HepG2 (cell line): ENCODE results near the gene GPR17. TPM values are rescaled to one million over a fixed set of nuclear protein-coding genes. Genes with fewer than 3 reads are reported as not detected.
A peak's percentile ranks its signal among the peaks of the same experiment; 100 is the strongest.

Experiments
- ARHGAP35 ChIP-seq: sonication (generic); formaldehyde crosslinking; IDR thresholded peaks from 2 replicates; pipeline ENCODE4 v1.9.0; 2022; ENCODE audit warnings: mild to moderate bottlenecking, inconsistent platforms, moderate library complexity, missing genetic modification reagents, borderline replicate concordance
- GATAD1 ChIP-seq: IDR thresholded peaks from 2 replicates; pipeline ENCODE4 v1.6.1; 2016; ENCODE audit warnings: missing genetic modification reagents, missing compliant biosample characterization
- HOXA5 ChIP-seq: sonication (generic); formaldehyde crosslinking; IDR thresholded peaks from 2 replicates; pipeline ENCODE4 v1.4.0; 2020; ENCODE audit warnings: missing genetic modification reagents
- MAFG ChIP-seq: sonication (generic); formaldehyde crosslinking; IDR thresholded peaks from 2 replicates; pipeline ENCODE4 v1.5.1; 2020; ENCODE audit warnings: mild to moderate bottlenecking, missing genetic modification reagents
- MIER2 ChIP-seq: IDR thresholded peaks from 2 replicates; pipeline ENCODE4 v1.6.1; 2016; ENCODE audit warnings: missing biosample characterization, missing genetic modification reagents
- MYNN ChIP-seq: sonication (generic); formaldehyde crosslinking; IDR thresholded peaks from 2 replicates; pipeline ENCODE4 v1.4.0; 2020; ENCODE audit warnings: mild to moderate bottlenecking, low read depth, missing genetic modification reagents
- NCOA1 ChIP-seq: sonication (generic); formaldehyde crosslinking; IDR thresholded peaks from 2 replicates; pipeline ENCODE4 v1.9.0; 2021; ENCODE audit warnings: missing genetic modification reagents
- RBM22 ChIP-seq: fragments of 200-400 bp; formaldehyde crosslinking; optimal IDR thresholded peaks from 2 replicates; pipeline ENCODE3; 2017; ENCODE audit warnings: mild to moderate bottlenecking, low read length, moderate library complexity
- SMAD9 ChIP-seq: sonication (generic); formaldehyde crosslinking; IDR thresholded peaks from 2 replicates; pipeline ENCODE4 v1.5.1; 2020; ENCODE audit warnings: mild to moderate bottlenecking, missing genetic modification reagents
- SNAI1 ChIP-seq: sonication (generic); formaldehyde crosslinking; IDR thresholded peaks from 2 replicates; pipeline ENCODE4 v1.5.0; 2020; ENCODE audit warnings: mild to moderate bottlenecking, missing genetic modification reagents, borderline replicate concordance
- SP4 ChIP-seq: sonication (generic); formaldehyde crosslinking; IDR thresholded peaks from 2 replicates; pipeline ENCODE4 v1.8.1; 2023; ENCODE audit warnings: mild to moderate bottlenecking, missing genetic modification reagents
- ZMYM3 ChIP-seq: sonication (generic); formaldehyde crosslinking; IDR thresholded peaks from 2 replicates; pipeline ENCODE4 v1.5.1; 2020; ENCODE audit warnings: mild to moderate bottlenecking, missing genetic modification reagents
- ZNF160 ChIP-seq: sonication (generic); formaldehyde crosslinking; IDR thresholded peaks from 2 replicates; pipeline ENCODE4 v1.8.0; 2022; ENCODE audit warnings: mild to moderate bottlenecking, inconsistent platforms, missing genetic modification reagents
- ZNF251 ChIP-seq: sonication (generic); formaldehyde crosslinking; IDR thresholded peaks from 2 replicates; pipeline ENCODE4 v1.9.0; 2021; ENCODE audit warnings: mild to moderate bottlenecking, missing genetic modification reagents
- ZNF292 ChIP-seq: sonication (generic); formaldehyde crosslinking; IDR thresholded peaks from 2 replicates; pipeline ENCODE4 v1.8.1; 2022; ENCODE audit warnings: mild to moderate bottlenecking, low read depth, missing genetic modification reagents, borderline replicate concordance
- ZNF564 ChIP-seq: sonication (generic); formaldehyde crosslinking; IDR thresholded peaks from 2 replicates; pipeline ENCODE4 v1.8.1; 2023; ENCODE audit warnings: mild to moderate bottlenecking, missing genetic modification reagents
- ZNF619 ChIP-seq: sonication (generic); formaldehyde crosslinking; IDR thresholded peaks from 2 replicates; pipeline ENCODE4 v1.4.0; 2020; ENCODE audit warnings: mild to moderate bottlenecking, missing genetic modification reagents
- ZNF678 ChIP-seq: sonication (generic); formaldehyde crosslinking; IDR thresholded peaks from 2 replicates; pipeline ENCODE4 v1.4.0; 2020; ENCODE audit warnings: mild to moderate bottlenecking, missing genetic modification reagents
- ZNF841 ChIP-seq: sonication (generic); formaldehyde crosslinking; IDR thresholded peaks from 2 replicates; pipeline ENCODE4 v1.8.1; 2023; ENCODE audit warnings: missing genetic modification reagents, borderline replicate concordance
- polyA plus RNA-seq, 8 experiments: library from polyadenylated mRNA; depleted of rRNA in 3 of 8; stranded (reverse) in 7 of 8; unstranded in 1 of 8; fragments of >200 nt; fragmentation: Illumina TruSeq in 4 of 8; extraction: Trizol in 4 of 8; gene quantifications; 2 replicates each; pipeline versions ENCODE4 v1.2.1 to v1.2.3, GENCODE V29; 2011 to 2016; ENCODE audit warnings: low read depth in 4 of 8, missing spikeins in 1 of 8, mixed read lengths in 1 of 8; ENCODE audit not compliant: insufficient read depth in 1 of 8
- total RNA-seq, 5 experiments: library from RNA; depleted of rRNA; stranded (reverse); fragments of >200 nt; fragmentation: Illumina TruSeq; extraction: Trizol; gene quantifications; 2 replicates each; pipeline ENCODE4 v1.2.3, GENCODE V29; 2016; ENCODE audit warnings: low read depth in 1 of 5
- TF ChIP-seq, protein P1 (sequence below), 2 experiments: sonication (generic) in 1 of 2; formaldehyde crosslinking in 1 of 2; IDR thresholded peaks; 2 replicates each; pipeline versions ENCODE4 v1.4.0 to v1.6.1; 2016 to 2020; ENCODE audit warnings: borderline replicate concordance in 1 of 2, low read depth in 1 of 2, mild to moderate bottlenecking in 1 of 2, missing genetic modification reagents in 1 of 2
- TF ChIP-seq, protein P2 (sequence below): sonication (generic); formaldehyde crosslinking; IDR thresholded peaks from 2 replicates; pipeline ENCODE4 v1.4.0; 2020; ENCODE audit warnings: mild to moderate bottlenecking, low read depth, missing genetic modification reagents
- TF ChIP-seq, protein P3 (sequence below): sonication (generic); formaldehyde crosslinking; conservative IDR thresholded peaks from 2 replicates; pipeline ENCODE4 v1.4.0; 2020; ENCODE audit warnings: missing genetic modification reagents

The GPR17 gene
- total and polyA plus RNA-seq, 2 of the 13 experiments (the other 11 are each of a cell fraction or from before 2014, with no cell fraction given): not detected

DNA sequence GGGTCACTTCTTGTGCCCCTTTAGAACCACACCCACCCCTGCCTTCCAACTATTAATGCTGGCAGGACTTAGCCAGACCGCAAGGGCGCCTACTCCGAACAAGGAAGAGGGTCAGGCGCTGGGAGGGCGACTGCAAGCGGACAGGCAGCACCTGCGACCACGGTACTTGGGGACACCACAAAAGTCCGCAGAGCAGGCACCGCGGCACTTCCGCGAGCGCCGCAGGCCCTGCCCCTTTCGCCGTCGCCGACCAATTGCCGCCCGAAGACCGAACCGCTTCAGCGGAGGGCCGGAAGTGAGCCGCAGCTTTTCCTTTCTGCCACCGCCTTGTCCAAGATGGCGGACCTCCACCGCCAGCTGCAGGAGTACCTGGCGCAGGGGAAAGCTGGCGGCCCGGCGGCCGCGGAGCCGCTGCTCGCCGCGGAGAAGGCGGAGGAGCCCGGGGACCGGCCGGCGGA lies 55.3 kb downstream of the GPR17 start, which contains the start of gene SFT2D3 (continued):
- TF ChIP-seq NCOA1 (CRISPR knock-in tag) (peak; percentile 51; the same call in 1 of the 2 replicates), ZMYM3 (CRISPR knock-in tag) (no peak), ZNF619 (peak; percentile 86; the same call in 1 of the 2 replicates), RBM22 (peak; percentile 85), ZNF160 (CRISPR knock-in tag) (peak; percentile 82; the same call in 1 of the 2 replicates), ARHGAP35 (peak; percentile 57; the same call in 1 of the 2 replicates), SP4 (CRISPR knock-in tag) (peak; percentile 54; the same call in 1 of the 2 replicates), ZNF251 (CRISPR knock-in tag) (no peak), ZNF564 (CRISPR knock-in tag) (no peak; the same call in 1 of the 2 replicates), SNAI1 (CRISPR knock-in tag) (peak; percentile 87; the same call in 1 of the 2 replicates), MYNN (CRISPR knock-in tag) (no peak), ZNF292 (CRISPR knock-in tag) (peak; percentile 83), MIER2 (CRISPR knock-in tag) (peak; percentile 59; the same call in 1 of the 2 replicates), ZNF678 (CRISPR knock-in tag) (peak; percentile 91), MAFG (CRISPR knock-in tag) (no peak), HOXA5 (CRISPR knock-in tag) (peak; percentile 58; the same call in 1 of the 2 replicates), GATAD1 (peak; percentile 87), SMAD9 (CRISPR knock-in tag) (peak; percentile 70; the same call in 1 of the 2 replicates), ZNF841 (CRISPR knock-in tag) (no peak)
- TF ChIP-seq, protein P1, sequence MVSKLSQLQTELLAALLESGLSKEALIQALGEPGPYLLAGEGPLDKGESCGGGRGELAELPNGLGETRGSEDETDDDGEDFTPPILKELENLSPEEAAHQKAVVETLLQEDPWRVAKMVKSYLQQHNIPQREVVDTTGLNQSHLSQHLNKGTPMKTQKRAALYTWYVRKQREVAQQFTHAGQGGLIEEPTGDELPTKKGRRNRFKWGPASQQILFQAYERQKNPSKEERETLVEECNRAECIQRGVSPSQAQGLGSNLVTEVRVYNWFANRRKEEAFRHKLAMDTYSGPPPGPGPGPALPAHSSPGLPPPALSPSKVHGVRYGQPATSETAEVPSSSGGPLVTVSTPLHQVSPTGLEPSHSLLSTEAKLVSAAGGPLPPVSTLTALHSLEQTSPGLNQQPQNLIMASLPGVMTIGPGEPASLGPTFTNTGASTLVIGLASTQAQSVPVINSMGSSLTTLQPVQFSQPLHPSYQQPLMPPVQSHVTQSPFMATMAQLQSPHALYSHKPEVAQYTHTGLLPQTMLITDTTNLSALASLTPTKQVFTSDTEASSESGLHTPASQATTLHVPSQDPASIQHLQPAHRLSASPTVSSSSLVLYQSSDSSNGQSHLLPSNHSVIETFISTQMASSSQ (IDR thresholded peaks at IDR 0.05; ENCODE audit: low read depth): no peak
- TF ChIP-seq, protein P1 (CRISPR knock-in tag; IDR thresholded peaks at IDR 0.05; ENCODE audit: borderline replicate concordance): peak; percentile 35; the same call in 1 of the 2 replicates
- TF ChIP-seq, protein P2, sequence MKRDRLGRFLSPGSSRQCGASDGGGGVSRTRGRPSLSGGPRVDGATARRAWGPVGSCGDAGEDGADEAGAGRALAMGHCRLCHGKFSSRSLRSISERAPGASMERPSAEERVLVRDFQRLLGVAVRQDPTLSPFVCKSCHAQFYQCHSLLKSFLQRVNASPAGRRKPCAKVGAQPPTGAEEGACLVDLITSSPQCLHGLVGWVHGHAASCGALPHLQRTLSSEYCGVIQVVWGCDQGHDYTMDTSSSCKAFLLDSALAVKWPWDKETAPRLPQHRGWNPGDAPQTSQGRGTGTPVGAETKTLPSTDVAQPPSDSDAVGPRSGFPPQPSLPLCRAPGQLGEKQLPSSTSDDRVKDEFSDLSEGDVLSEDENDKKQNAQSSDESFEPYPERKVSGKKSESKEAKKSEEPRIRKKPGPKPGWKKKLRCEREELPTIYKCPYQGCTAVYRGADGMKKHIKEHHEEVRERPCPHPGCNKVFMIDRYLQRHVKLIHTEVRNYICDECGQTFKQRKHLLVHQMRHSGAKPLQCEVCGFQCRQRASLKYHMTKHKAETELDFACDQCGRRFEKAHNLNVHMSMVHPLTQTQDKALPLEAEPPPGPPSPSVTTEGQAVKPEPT (CRISPR knock-in tag): no peak; the same call in 1 of the 2 replicates
- TF ChIP-seq, protein P3, sequence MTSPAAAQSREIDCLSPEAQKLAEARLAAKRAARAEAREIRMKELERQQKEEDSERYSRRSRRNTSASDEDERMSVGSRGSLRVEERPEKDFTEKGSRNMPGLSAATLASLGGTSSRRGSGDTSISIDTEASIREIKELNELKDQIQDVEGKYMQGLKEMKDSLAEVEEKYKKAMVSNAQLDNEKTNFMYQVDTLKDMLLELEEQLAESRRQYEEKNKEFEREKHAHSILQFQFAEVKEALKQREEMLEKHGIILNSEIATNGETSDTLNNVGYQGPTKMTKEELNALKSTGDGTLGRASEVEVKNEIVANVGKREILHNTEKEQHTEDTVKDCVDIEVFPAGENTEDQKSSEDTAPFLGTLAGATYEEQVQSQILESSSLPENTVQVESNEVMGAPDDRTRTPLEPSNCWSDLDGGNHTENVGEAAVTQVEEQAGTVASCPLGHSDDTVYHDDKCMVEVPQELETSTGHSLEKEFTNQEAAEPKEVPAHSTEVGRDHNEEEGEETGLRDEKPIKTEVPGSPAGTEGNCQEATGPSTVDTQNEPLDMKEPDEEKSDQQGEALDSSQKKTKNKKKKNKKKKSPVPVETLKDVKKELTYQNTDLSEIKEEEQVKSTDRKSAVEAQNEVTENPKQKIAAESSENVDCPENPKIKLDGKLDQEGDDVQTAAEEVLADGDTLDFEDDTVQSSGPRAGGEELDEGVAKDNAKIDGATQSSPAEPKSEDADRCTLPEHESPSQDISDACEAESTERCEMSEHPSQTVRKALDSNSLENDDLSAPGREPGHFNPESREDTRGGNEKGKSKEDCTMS (CRISPR knock-in tag): no peak
